ENCODE data around the gene CTIF.

CTIF gene

GRCh38 chr18:48786455-48787202, 247.8 kb downstream of the CTIF start:
- TF ChIP-seq, protein P1, sequence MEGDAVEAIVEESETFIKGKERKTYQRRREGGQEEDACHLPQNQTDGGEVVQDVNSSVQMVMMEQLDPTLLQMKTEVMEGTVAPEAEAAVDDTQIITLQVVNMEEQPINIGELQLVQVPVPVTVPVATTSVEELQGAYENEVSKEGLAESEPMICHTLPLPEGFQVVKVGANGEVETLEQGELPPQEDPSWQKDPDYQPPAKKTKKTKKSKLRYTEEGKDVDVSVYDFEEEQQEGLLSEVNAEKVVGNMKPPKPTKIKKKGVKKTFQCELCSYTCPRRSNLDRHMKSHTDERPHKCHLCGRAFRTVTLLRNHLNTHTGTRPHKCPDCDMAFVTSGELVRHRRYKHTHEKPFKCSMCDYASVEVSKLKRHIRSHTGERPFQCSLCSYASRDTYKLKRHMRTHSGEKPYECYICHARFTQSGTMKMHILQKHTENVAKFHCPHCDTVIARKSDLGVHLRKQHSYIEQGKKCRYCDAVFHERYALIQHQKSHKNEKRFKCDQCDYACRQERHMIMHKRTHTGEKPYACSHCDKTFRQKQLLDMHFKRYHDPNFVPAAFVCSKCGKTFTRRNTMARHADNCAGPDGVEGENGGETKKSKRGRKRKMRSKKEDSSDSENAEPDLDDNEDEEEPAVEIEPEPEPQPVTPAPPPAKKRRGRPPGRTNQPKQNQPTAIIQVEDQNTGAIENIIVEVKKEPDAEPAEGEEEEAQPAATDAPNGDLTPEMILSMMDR (IDR thresholded peaks at IDR 0.05) = no peak
- no peak for TF ChIP-seq ZFX (IDR thresholded peaks at IDR 0.05; ENCODE audit: borderline replicate concordance)
- H3K27ac ChIP-seq = no peak overlapping the region

- TF ChIP-seq, protein P1 (IDR thresholded peaks at IDR 0.05) = no peak
- no peak for TF ChIP-seq ZFX (IDR thresholded peaks at IDR 0.05; ENCODE audit: borderline replicate concordance)
- no peak overlapping the region for H3K27ac ChIP-seq
Measured at GRCh38 chr18:48787203-48788151, 248.6 kb downstream of the CTIF start.

GRCh38 chr18:48788373-48788772, 249.5 kb downstream of the CTIF start:
- no peak overlapping the region for H3K27ac ChIP-seq
- TF ChIP-seq ZFX (IDR thresholded peaks at IDR 0.05; ENCODE audit: borderline replicate concordance) = no peak
- TF ChIP-seq, protein P1 (IDR thresholded peaks at IDR 0.05) = no peak

- H3K27ac ChIP-seq = no peak overlapping the region
- TF ChIP-seq, protein P1 (IDR thresholded peaks at IDR 0.05) = no peak
- no peak for TF ChIP-seq ZFX (IDR thresholded peaks at IDR 0.05; ENCODE audit: borderline replicate concordance)
Measured at GRCh38 chr18:48789259-48789812, 250.5 kb downstream of the CTIF start.

- H3K27ac ChIP-seq = no peak overlapping the region
Measured at GRCh38 chr18:48790226-48790863, 251.5 kb downstream of the CTIF start.

DNA sequence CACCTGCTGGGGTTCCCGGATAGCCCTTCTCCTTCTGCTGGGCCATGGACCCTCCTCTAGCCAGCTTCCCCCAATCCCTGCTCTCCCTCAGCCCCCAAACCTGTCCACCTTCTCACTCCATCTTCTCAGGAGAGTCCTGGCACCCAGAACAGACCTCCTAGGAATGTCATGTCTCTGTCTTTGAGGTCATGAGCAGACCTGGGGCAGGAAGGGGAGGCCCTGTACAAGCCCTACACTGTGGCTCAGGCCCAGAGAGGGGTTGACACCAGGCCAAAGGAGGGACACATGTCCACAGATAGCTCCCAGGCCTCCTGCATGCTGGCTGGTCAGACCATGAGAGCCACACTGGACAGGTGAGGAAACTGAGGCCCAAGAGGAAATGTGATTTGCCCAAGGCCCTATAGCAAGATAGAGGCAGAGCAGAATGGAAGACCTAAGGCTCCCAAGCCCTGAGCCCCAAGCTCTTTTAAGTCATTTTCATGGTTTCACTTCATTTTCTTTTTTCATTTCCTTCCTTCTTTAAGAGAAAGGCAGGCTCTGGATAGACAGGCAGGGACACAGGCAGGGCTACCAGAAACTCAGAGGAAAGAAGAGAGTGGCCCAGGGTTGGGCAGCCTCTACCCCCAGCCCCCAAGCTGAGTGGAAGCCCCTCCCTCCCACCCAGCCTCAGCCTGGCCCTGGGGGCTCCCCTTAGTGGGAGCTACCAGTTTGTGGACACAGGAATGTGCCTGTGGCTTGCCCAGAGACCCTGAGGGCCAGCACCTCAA, 252.2 kb downstream of the CTIF start:
- TF ChIP-seq, protein P1 (IDR thresholded peaks at IDR 0.05) = no peak
- TF ChIP-seq ZFX (IDR thresholded peaks at IDR 0.05; ENCODE audit: borderline replicate concordance) = no peak
- no peak overlapping the region for H3K27ac ChIP-seq

More at GRCh38 chr18:48790226-48790863, 251.5 kb downstream of the CTIF start:
- TF ChIP-seq, protein P1 (IDR thresholded peaks at IDR 0.05) = no peak

All from 22Rv1 (cell line).